OCI-LY1 (cell line): ENCODE data around the gene ZBTB33.
A peak's percentile ranks its signal among the peaks of the same experiment; 100 is the strongest.

Experiments used
- H2AFZ ChIP-seq: fragments of 200-600 bp; sonication (generic), shearing (Covaris generic); 2 replicates; pipeline ENCODE4 v1.6.0; 2014; ENCODE audit warnings: antibody characterized with exemption, mild to moderate bottlenecking, low read length
- H3F3A ChIP-seq: fragments of 200-600 bp; sonication (generic), shearing (Covaris generic); 2 replicates; pipeline ENCODE4 v1.6.0; 2014; ENCODE audit warnings: mild to moderate bottlenecking, antibody characterized with exemption, low read length, moderate library complexity; ENCODE audit not compliant: insufficient read depth
- H3K27ac ChIP-seq: fragments of 200-600 bp; sonication (generic); 2 replicates; pipeline ENCODE4 v1.5.1; 2014; ENCODE audit warnings: low read length, mixed run types, mild to moderate bottlenecking, low read depth; ENCODE audit not compliant: poor library complexity, severe bottlenecking
- H3K27me3 ChIP-seq: fragments of 200-600 bp; sonication (generic); 2 replicates; pipeline ENCODE4 v1.6.0; 2014; ENCODE audit warnings: antibody characterized with exemption, mild to moderate bottlenecking, low read length, moderate library complexity; ENCODE audit not compliant: insufficient read depth
- H3K36me3 ChIP-seq: fragments of 200-600 bp; sonication (generic); 2 replicates; pipeline ENCODE4 v1.6.1; 2014; ENCODE audit warnings: mild to moderate bottlenecking, antibody characterized with exemption, low read length, moderate library complexity, mixed read lengths; ENCODE audit not compliant: insufficient read depth
- H3K4me1 ChIP-seq: fragments of 200-600 bp; sonication (generic); 2 replicates; pipeline ENCODE4 v1.5.1; 2014; ENCODE audit warnings: mild to moderate bottlenecking, low read length, moderate library complexity; ENCODE audit not compliant: insufficient read depth, severe bottlenecking
- H3K4me2 ChIP-seq: fragments of 200-600 bp; sonication (generic), shearing (Covaris generic); 2 replicates; pipeline ENCODE4 v1.6.1; 2014; ENCODE audit warnings: low read length
- H3K4me3 ChIP-seq: fragments of 200-600 bp; sonication (generic); 2 replicates; pipeline ENCODE4 v1.5.1; 2014; ENCODE audit warnings: low read length, low read depth, mild to moderate bottlenecking, mixed read lengths; ENCODE audit not compliant: poor library complexity, severe bottlenecking
- H3K79me2 ChIP-seq: fragments of 200-600 bp; shearing (Covaris generic); 2 replicates; pipeline ENCODE4 v1.6.1; 2016; ENCODE audit warnings: mixed run types, low read length, mixed read lengths; ENCODE audit not compliant: insufficient read depth
- H3K9ac ChIP-seq: fragments of 200-600 bp; sonication (generic), shearing (Covaris generic); 2 replicates; pipeline ENCODE4 v1.6.1; 2014; ENCODE audit warnings: mild to moderate bottlenecking, low read length, mixed read lengths
- H3K9me2 ChIP-seq: fragments of 200-600 bp; sonication (generic), shearing (Covaris generic); 2 replicates; pipeline ENCODE4 v1.6.1; 2014; ENCODE audit warnings: low read depth, mild to moderate bottlenecking, low read length, mixed read lengths
- H3K9me3 ChIP-seq: fragments of 200-600 bp; shearing (Covaris generic); 2 replicates; pipeline ENCODE4 v1.6.1; 2014; ENCODE audit warnings: low read length, mixed read lengths
- H4K20me1 ChIP-seq: fragments of 200-600 bp; sonication (generic), shearing (Covaris generic); 2 replicates; pipeline ENCODE4 v1.6.0; 2016; ENCODE audit warnings: mild to moderate bottlenecking, low read length; ENCODE audit not compliant: insufficient read depth
- CTCF ChIP-seq: fragments of 200-600 bp; sonication (generic), shearing (Covaris generic); IDR thresholded peaks from 2 replicates; pipeline ENCODE4 v1.5.1; 2017; ENCODE audit warnings: mild to moderate bottlenecking, antibody characterized with exemption, low read length, moderate library complexity, mixed read lengths
- EZH2 ChIP-seq: fragments of 200-600 bp; sonication (generic), shearing (Covaris generic); IDR thresholded peaks from 2 replicates; pipeline ENCODE4 v1.8.0; 2017; ENCODE audit warnings: borderline replicate concordance, mixed run types, mild to moderate bottlenecking, antibody characterized with exemption, low read length, moderate library complexity, mixed read lengths

ZBTB33 gene

GRCh38 chrX:120236687-120237479, 13.7 kb upstream of the ZBTB33 start:
- Histone ChIP-seq H3K36me3 (peaks cover 9% of the 10 kb centered on the region; the same call in 1 of the 2 replicates), H3K9ac (no peak overlapping the region)

GRCh38 chrX:120238933-120239332, 11.7 kb upstream of the ZBTB33 start:
- Histone ChIP-seq H3K4me1 (peaks cover 14% of the 10 kb centered on the region), H3K9ac (no peak overlapping the region), H3K79me2 (peaks cover 6% of the 10 kb centered on the region; the same call in 1 of the 2 replicates), H3F3A (no peaks in the 10 kb centered on the region), H3K27me3 (no peaks in the 10 kb centered on the region), H3K27ac (no peak overlapping the region), H3K4me3 (no peak overlapping the region), H2AFZ (no peak overlapping the region), H3K9me3 (no peaks in the 10 kb centered on the region), H4K20me1 (no peaks in the 10 kb centered on the region), H3K36me3 (peaks cover 9% of the 10 kb centered on the region; the same call in 1 of the 2 replicates), H3K4me2 (no peak overlapping the region), H3K9me2 (no peaks in the 10 kb centered on the region)
- no peak for TF ChIP-seq EZH2
- no peak for TF ChIP-seq CTCF

More at GRCh38 chrX:120236687-120237479, 13.7 kb upstream of the ZBTB33 start:
- H3K27me3 ChIP-seq = no peaks in the 10 kb centered on the region
- no peak overlapping the region for H3K4me2 ChIP-seq
- no peaks in the 10 kb centered on the region for H4K20me1 ChIP-seq
- no peaks in the 10 kb centered on the region for H3K9me3 ChIP-seq
- H3K79me2 ChIP-seq = no peaks in the 10 kb centered on the region
- H3K9me2 ChIP-seq = no peaks in the 10 kb centered on the region
- H3K4me1 ChIP-seq = no peaks in the 10 kb centered on the region
- H3F3A ChIP-seq = no peaks in the 10 kb centered on the region
- H3K27ac ChIP-seq = no peak overlapping the region
- TF ChIP-seq CTCF = no peak
- TF ChIP-seq EZH2 = no peak
- H3K4me3 ChIP-seq = no peak overlapping the region
- no peak overlapping the region for H2AFZ ChIP-seq

DNA sequence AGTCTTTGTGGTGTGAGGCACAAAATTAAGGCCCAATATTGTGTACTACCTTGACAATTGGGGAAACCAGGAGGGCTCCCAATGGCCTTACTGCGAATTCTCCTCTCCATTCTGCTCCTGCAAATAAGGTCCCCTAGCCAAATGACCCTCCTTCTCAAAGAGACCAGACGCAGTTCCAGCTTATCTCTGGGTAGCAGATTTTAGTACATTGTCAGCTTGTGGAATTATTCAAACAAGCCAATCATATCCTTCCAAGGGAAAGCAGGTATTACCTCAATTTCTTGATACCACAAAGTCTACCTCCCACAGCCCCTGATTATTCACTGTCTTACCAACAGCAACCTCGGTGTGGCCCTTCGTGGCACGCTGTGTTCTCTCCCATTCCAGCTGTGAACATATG, 7.8 kb upstream of the ZBTB33 start:
- H3K27ac ChIP-seq = no peak overlapping the region
- peak overlapping the region; percentile 74 for H3K4me2 ChIP-seq
- H3K9me2 ChIP-seq = no peaks in the 10 kb centered on the region
- no peaks in the 10 kb centered on the region for H3K9me3 ChIP-seq
- H3K36me3 ChIP-seq = peaks cover under 1% of the 10 kb centered on the region; the same call in 1 of the 2 replicates
- H3K4me1 ChIP-seq = peaks cover 16% of the 10 kb centered on the region
- no peak overlapping the region for H3K9ac ChIP-seq
- TF ChIP-seq CTCF = no peak
- no peak for TF ChIP-seq EZH2
- no peaks in the 10 kb centered on the region for H3F3A ChIP-seq
- H3K4me3 ChIP-seq = peak overlapping the region; percentile 88
- no peaks in the 10 kb centered on the region for H3K27me3 ChIP-seq
- no peaks in the 10 kb centered on the region for H4K20me1 ChIP-seq
- peaks cover 6% of the 10 kb centered on the region; the same call in 1 of the 2 replicates for H3K79me2 ChIP-seq
- H2AFZ ChIP-seq = no peak overlapping the region
